CD8-positive, alpha-beta memory T cell (primary cell): Measurements from ENCODE around the gene TSPAN11. TPM values are rescaled to one million over a fixed set of nuclear protein-coding genes. Genes with fewer than 3 reads are reported as not detected.

Experiments
- CTCF ChIA-PET: fragments of 350-600 bp; sonication (Branson Sonifier 250); formaldehyde crosslinking; loops from one replicate; lab custom pipeline; 2021; ENCODE audit warnings: antibody characterized with exemption; lab: Charles Lee
- POLR2A ChIA-PET: fragments of 350-600 bp; sonication (Branson Sonifier 250); formaldehyde crosslinking; loops from one replicate; lab custom pipeline; 2021; ENCODE audit warnings: antibody characterized with exemption; lab: Charles Lee
- DNase-seq, 5 donors: peaks; one replicate each; pipeline versions ENCODE4 v3.0.0 to v3.0.0-alpha.2; 2020 to 2022; ENCODE audit warnings: mixed read lengths in 1 of 5
- H3K27ac ChIP-seq: one replicate; pipeline ENCODE4 v1.7.0; 2013; ENCODE audit warnings: low read depth, mild to moderate bottlenecking, low read length, moderate library complexity
- H3K27me3 ChIP-seq: 2 replicates; pipeline ENCODE4 v1.7.0; 2013; ENCODE audit warnings: low read length, mild to moderate bottlenecking; ENCODE audit not compliant: insufficient read depth, poor library complexity, severe bottlenecking
- H3K36me3 ChIP-seq: 2 replicates; pipeline ENCODE4 v1.7.0; 2013; ENCODE audit warnings: mild to moderate bottlenecking, low read length, moderate library complexity; ENCODE audit not compliant: insufficient read depth
- H3K4me1 ChIP-seq: 2 replicates; pipeline ENCODE4 v1.7.0; 2013; ENCODE audit warnings: mild to moderate bottlenecking, low read length, moderate library complexity; ENCODE audit not compliant: insufficient read depth
- H3K4me3 ChIP-seq: 2 replicates; pipeline ENCODE4 v1.7.0; 2013; ENCODE audit warnings: mild to moderate bottlenecking, low read length
- H3K9me3 ChIP-seq: 2 replicates; pipeline ENCODE4 v1.7.0; 2013; ENCODE audit warnings: mild to moderate bottlenecking, low read length
- H3K27ac Mint-ChIP-seq, 8 donors: one replicate each; pipeline ENCODE4 v1.8.0; 2020 to 2021; ENCODE audit warnings: mixed read lengths in 8 of 8, mild to moderate bottlenecking in 6 of 8, inconsistent platforms in 3 of 8, moderate library complexity in 3 of 8
- H3K27me3 Mint-ChIP-seq, 2 donors: one replicate each; pipeline ENCODE4 v1.8.0; 2020 to 2021; ENCODE audit warnings: mixed read lengths in 2 of 2, mild to moderate bottlenecking in 1 of 2, moderate library complexity in 1 of 2
- H3K36me3 Mint-ChIP-seq, 3 donors: one replicate each; pipeline ENCODE4 v1.8.0; 2020 to 2021; ENCODE audit warnings: mixed read lengths in 3 of 3, inconsistent platforms in 1 of 3, mild to moderate bottlenecking in 1 of 3
- H3K4me1 Mint-ChIP-seq, 3 donors: one replicate each; pipeline ENCODE4 v1.8.0; 2020 to 2021; ENCODE audit warnings: mixed read lengths in 3 of 3, inconsistent platforms in 1 of 3, mild to moderate bottlenecking in 1 of 3
- H3K4me3 Mint-ChIP-seq, 7 donors: one replicate each; pipeline ENCODE4 v1.8.0; 2020 to 2021; ENCODE audit warnings: mixed read lengths in 7 of 7, mild to moderate bottlenecking in 6 of 7, moderate library complexity in 4 of 7, inconsistent platforms in 2 of 7
- H3K9me3 Mint-ChIP-seq, 5 donors: one replicate each; pipeline ENCODE4 v1.8.0; 2020 to 2022; ENCODE audit warnings: mixed read lengths in 5 of 5, mild to moderate bottlenecking in 3 of 5, moderate library complexity in 2 of 5, inconsistent platforms in 1 of 5
- polyA plus RNA-seq: library from polyadenylated mRNA; unstranded; fragments of 300-500 nt; fragmentation: Illumina TruSeq; gene quantifications from one replicate; pipeline ENCODE4 v1.2.3, GENCODE V29; 2021
- total RNA-seq, 2 experiments: library from RNA; stranded (reverse); gene quantifications; one replicate each; pipeline ENCODE4 v1.2.3, GENCODE V29; 2021

The TSPAN11 gene
- total and polyA plus RNA-seq, 3 experiments from 2014 or later = not detected

DNA sequence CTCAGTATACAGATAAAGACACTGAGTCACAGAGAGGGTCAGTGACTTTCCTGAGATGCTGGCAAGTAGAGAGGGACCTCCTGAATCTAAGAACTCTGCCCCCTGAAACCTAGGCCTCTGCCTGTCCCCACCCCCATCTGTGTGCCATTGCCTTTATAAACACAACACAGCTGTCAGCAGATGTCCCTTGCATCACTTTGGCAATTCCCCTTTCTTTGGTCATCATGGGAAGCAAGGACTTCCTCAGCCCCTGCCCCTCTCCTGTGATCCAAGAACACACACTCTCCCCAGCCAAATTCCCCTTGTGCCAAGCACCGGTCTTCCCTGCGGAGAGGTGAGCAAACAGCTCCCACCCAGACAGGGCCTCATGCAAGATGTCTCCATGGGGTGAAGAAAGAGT is 8.3 kb downstream of the TSPAN11 start:
- no peaks in the 10 kb centered on the region for H3K27me3 ChIP-seq
- H3K4me3 ChIP-seq = no peak overlapping the region
- H3K36me3 ChIP-seq = no peaks in the 10 kb centered on the region
- no peak overlapping the region for H3K27ac ChIP-seq
- ChIA-PET CTCF (no interaction called here), POLR2A (no interaction called here)
- H3K9me3 Mint-ChIP-seq = no peaks in the 10 kb centered on the region
- DNase-seq = no peak
- no peak overlapping the region for H3K4me3 Mint-ChIP-seq
- no peaks in the 10 kb centered on the region for H3K9me3 ChIP-seq
- no peak overlapping the region for H3K27ac Mint-ChIP-seq
- no peaks in the 10 kb centered on the region for H3K36me3 Mint-ChIP-seq
- H3K4me1 Mint-ChIP-seq = no peaks in the 10 kb centered on the region
- no peaks in the 10 kb centered on the region for H3K4me1 ChIP-seq
- peaks cover 5 to 14% of the 10 kb centered on the region in 2 donors for H3K27me3 Mint-ChIP-seq

DNA sequence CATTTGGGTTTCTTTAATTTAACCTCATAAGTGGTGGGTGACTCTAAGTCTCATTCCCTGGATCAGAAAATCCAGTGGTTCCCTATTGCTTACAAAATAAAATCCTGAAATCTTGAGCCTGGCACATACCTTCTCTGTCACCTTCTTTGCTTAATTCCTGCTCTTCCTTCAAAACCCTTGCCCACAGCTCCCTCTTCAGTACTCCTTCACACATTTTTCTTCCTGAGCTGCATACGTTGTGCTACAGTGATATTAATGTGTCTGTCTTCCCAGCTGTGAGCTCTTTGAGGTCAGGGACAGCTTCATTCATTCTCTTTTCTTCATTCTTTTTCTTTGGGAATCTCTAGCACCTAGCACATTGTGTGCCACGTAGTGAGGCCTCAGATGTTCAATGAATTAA is 9.5 kb downstream of the TSPAN11 start:
- no peaks in the 10 kb centered on the region for H3K36me3 ChIP-seq
- Mint-ChIP-seq H3K27ac (peak overlapping the region in 1 of 8 donors; percentile 17), H3K4me3 (no peak overlapping the region), H3K9me3 (no peaks in the 10 kb centered on the region), H3K4me1 (no peaks in the 10 kb centered on the region), H3K36me3 (no peaks in the 10 kb centered on the region), H3K27me3 (peaks cover 5 to 7% of the 10 kb centered on the region in 2 donors)
- POLR2A ChIA-PET = no interaction called here
- CTCF ChIA-PET = no interaction called here
- H3K4me1 ChIP-seq = no peaks in the 10 kb centered on the region
- no peaks in the 10 kb centered on the region for H3K9me3 ChIP-seq
- H3K4me3 ChIP-seq = no peak overlapping the region
- no peak overlapping the region for H3K27ac ChIP-seq
- no peaks in the 10 kb centered on the region for H3K27me3 ChIP-seq
- DNase-seq = no peak

DNA sequence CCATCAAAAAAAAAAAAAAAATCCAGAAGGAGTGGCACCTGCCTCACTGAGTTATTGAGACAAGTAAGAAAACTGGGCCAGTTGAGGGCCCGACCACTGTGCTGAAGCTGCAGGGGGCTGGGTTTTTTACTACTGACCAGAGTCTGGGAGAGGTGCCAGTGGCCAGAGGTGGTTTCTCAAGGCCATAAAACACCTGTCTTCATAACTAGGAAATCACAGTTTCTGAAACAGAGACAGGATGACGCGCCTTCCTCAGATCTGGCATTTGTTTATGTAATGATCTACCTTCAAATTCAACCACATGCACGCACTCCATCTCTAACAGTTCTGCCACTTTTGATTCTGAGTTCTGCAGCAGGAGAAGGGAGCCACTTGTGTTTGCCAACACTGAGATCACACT is 12.7 kb downstream of the TSPAN11 start:
- no peaks in the 10 kb centered on the region for H3K4me1 Mint-ChIP-seq
- no peak for DNase-seq
- Histone ChIP-seq H3K36me3 (no peaks in the 10 kb centered on the region), H3K4me1 (no peaks in the 10 kb centered on the region), H3K9me3 (no peaks in the 10 kb centered on the region), H3K27me3 (no peaks in the 10 kb centered on the region), H3K27ac (no peak overlapping the region), H3K4me3 (no peak overlapping the region)
- ChIA-PET POLR2A (no interaction called here), CTCF (no interaction called here)
- H3K36me3 Mint-ChIP-seq = no peaks in the 10 kb centered on the region
- no peaks in the 10 kb centered on the region for H3K9me3 Mint-ChIP-seq
- no peak overlapping the region for H3K27ac Mint-ChIP-seq
- peaks cover 4 to 5% of the 10 kb centered on the region in 2 donors for H3K27me3 Mint-ChIP-seq
- no peak overlapping the region for H3K4me3 Mint-ChIP-seq

DNA sequence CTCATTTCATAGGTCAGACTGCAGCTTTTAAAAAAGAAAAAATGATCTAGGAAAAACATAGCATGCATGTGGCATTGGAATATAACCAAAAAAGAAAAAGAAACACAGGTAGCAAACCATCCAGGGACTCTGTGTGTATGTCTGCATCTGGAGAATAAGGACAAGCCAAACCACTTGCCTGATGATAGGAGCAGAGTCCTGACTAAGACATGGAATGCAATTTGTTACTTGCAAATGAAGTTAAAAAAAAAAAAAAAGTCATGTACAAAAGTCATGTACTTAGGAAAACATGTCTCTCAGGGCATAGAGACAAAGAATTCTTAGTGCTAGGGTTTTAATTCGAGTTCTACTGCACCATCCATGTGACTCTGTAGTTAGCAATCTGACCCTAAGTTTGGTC is 15.9 kb downstream of the TSPAN11 start:
- H3K4me1 ChIP-seq = no peaks in the 10 kb centered on the region
- H3K27ac ChIP-seq = no peak overlapping the region
- no peaks in the 10 kb centered on the region for H3K9me3 Mint-ChIP-seq
- no peaks in the 10 kb centered on the region for H3K4me1 Mint-ChIP-seq
- no peak for DNase-seq
- H3K36me3 ChIP-seq = no peaks in the 10 kb centered on the region
- peaks cover 3 to 4% of the 10 kb centered on the region in 2 donors for H3K27me3 Mint-ChIP-seq
- no peak overlapping the region for H3K4me3 ChIP-seq
- H3K27me3 ChIP-seq = no peaks in the 10 kb centered on the region
- no peaks in the 10 kb centered on the region for H3K9me3 ChIP-seq
- H3K36me3 Mint-ChIP-seq = no peaks in the 10 kb centered on the region
- no peak overlapping the region for H3K4me3 Mint-ChIP-seq
- ChIA-PET CTCF (no interaction called here), POLR2A (no interaction called here)
- H3K27ac Mint-ChIP-seq = no peak overlapping the region

DNA sequence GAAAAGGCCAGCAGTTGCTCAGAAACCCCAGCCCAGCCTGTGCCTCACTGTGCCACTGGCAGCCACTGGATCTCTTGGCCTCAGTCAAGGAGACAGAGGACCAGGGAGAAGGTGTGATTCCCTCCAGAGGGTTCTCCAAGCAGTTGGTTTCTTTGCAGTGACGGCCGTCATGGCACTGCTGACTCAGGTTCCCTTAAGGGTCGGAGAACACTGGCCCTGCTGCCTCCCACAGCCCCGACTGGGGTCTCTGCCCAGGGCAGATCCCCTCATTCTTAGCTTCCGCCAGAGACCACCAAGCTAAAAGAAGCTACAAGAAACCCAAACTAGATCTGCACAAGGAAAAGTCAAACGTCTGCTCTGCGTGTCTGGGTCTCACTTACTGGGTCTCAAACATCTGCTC is 16.4 kb downstream of the TSPAN11 start:
- no peaks in the 10 kb centered on the region for H3K9me3 Mint-ChIP-seq
- no peak overlapping the region for H3K4me3 Mint-ChIP-seq
- H3K4me1 Mint-ChIP-seq = no peaks in the 10 kb centered on the region

DNA sequence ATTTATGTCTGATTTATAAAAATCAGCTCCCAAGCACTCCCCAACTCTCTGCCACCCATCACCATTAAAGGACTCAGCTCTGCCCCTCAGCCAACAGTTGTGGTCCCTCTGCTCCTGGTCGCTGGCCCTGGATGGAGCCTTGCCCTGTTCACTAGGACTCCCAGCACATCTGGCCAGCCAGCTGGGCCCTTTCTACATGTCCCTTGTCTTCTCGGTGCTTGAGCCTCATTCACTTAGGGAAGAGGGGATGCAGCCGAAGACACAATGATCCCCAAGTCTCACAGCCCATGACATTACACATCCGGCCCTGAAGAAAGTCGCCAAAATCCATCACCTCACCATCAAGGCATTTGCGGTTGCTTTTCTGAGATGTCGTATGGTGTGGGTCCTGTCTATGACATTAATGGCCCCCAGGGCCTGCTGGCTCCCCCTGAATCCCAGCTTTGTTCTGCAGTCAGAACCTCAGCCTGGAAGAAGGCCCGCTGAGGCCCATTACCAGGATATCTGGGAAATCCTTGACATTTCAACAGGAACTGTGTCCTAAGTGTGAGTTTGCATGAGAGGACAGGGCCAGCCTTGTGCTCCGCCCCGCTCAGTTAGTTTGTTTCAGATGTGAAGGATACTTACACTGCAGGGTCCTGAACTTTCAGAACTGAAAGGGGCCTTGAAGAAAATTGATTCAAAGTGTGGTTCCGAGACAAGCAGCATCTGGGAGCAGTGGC is 19.1 kb downstream of the TSPAN11 start:
- Mint-ChIP-seq H3K36me3 (no peaks in the 10 kb centered on the region), H3K4me1 (no peaks in the 10 kb centered on the region), H3K27ac (no peak overlapping the region), H3K27me3 (peaks cover 1 to 22% of the 10 kb centered on the region in 2 donors), H3K4me3 (no peak overlapping the region), H3K9me3 (no peaks in the 10 kb centered on the region)
- H3K36me3 ChIP-seq = no peaks in the 10 kb centered on the region
- H3K4me3 ChIP-seq = no peak overlapping the region
- ChIA-PET CTCF (no interaction called here), POLR2A (no interaction called here)
- H3K4me1 ChIP-seq = no peaks in the 10 kb centered on the region
- no peaks in the 10 kb centered on the region for H3K27me3 ChIP-seq
- H3K27ac ChIP-seq = no peak overlapping the region
- DNase-seq = no peak
- no peaks in the 10 kb centered on the region for H3K9me3 ChIP-seq

More for the DNA sequence above, 16.4 kb downstream of the TSPAN11 start:
- peaks cover 3 to 8% of the 10 kb centered on the region in 2 donors for H3K27me3 Mint-ChIP-seq
- no peak overlapping the region for H3K27ac ChIP-seq
- no peak overlapping the region for H3K4me3 ChIP-seq
- no peaks in the 10 kb centered on the region for H3K36me3 Mint-ChIP-seq
- no peaks in the 10 kb centered on the region for H3K36me3 ChIP-seq
- H3K9me3 ChIP-seq = no peaks in the 10 kb centered on the region
- no peak for DNase-seq
- CTCF ChIA-PET = no interaction called here
- no peak overlapping the region for H3K27ac Mint-ChIP-seq
- H3K27me3 ChIP-seq = no peaks in the 10 kb centered on the region
- POLR2A ChIA-PET = no interaction called here
- H3K4me1 ChIP-seq = no peaks in the 10 kb centered on the region

DNA sequence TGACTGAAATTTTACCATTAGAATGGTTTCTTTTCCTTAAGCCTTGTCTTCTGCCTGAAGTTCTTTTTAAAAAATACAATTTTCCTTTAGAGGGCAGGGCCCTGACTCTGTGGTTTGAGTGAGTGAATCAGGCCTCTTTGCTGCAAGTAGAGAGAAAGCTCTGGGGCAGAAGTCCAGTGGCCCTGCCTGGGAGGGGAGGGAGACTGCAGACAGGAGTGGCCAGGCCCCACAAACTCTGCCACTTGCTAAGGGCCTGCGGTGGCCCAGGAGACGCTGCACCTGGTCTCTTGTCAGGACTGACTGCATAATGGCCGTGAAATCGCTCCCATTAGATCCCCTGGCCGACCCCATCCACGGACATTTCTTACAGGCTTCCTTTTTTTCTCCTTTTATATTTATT is 25.5 kb downstream of the TSPAN11 start:
- CTCF ChIA-PET = no interaction called here
- H3K4me1 Mint-ChIP-seq = no peaks in the 10 kb centered on the region
- peaks cover 1 to 26% of the 10 kb centered on the region in 2 donors for H3K27me3 Mint-ChIP-seq
- no peak for DNase-seq
- Histone ChIP-seq H3K27me3 (no peaks in the 10 kb centered on the region), H3K27ac (no peak overlapping the region), H3K36me3 (no peaks in the 10 kb centered on the region), H3K9me3 (no peaks in the 10 kb centered on the region), H3K4me1 (no peaks in the 10 kb centered on the region), H3K4me3 (no peak overlapping the region)
- H3K36me3 Mint-ChIP-seq = no peaks in the 10 kb centered on the region
- H3K27ac Mint-ChIP-seq = no peak overlapping the region
- POLR2A ChIA-PET = no interaction called here
- H3K4me3 Mint-ChIP-seq = no peak overlapping the region
- H3K9me3 Mint-ChIP-seq = no peaks in the 10 kb centered on the region

DNA sequence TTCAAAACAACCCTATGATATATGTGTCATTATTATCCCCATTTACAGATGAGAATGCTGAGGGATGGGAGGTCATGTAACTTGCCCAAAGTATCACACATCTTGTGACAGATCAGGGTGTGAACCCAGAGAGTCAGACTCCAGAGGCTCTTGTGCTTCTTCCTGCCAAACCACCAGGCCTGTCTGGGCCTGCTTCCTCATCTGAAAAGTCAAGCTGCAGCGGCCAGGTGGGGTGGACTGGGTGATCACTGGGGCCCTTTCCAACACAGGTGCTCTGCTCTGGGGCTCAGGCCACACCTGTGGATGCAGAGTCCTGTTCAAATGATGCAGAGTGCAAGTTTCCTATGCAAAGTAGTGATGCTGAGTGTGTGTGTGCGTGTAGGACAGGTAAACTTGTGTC is 26.7 kb downstream of the TSPAN11 start:
- POLR2A ChIA-PET = no interaction called here
- Histone ChIP-seq H3K36me3 (no peaks in the 10 kb centered on the region), H3K27ac (no peak overlapping the region), H3K4me1 (no peaks in the 10 kb centered on the region), H3K9me3 (no peaks in the 10 kb centered on the region), H3K4me3 (no peak overlapping the region), H3K27me3 (no peaks in the 10 kb centered on the region)
- CTCF ChIA-PET = no interaction called here
- Mint-ChIP-seq H3K4me1 (no peaks in the 10 kb centered on the region), H3K36me3 (no peaks in the 10 kb centered on the region), H3K27ac (no peak overlapping the region), H3K4me3 (no peak overlapping the region), H3K9me3 (no peaks in the 10 kb centered on the region), H3K27me3 (peaks cover 7 to 24% of the 10 kb centered on the region in 2 donors)
- no peak for DNase-seq
